ENCODE data around the gene CORO2A. TPM values are rescaled to one million over a fixed set of nuclear protein-coding genes. Genes with fewer than 3 reads are reported as not detected.
A peak's percentile ranks its signal among the peaks of the same experiment; 100 is the strongest.

Gene CORO2A
- total RNA-seq, 4 donors from 2014 or later: 0.42 to 2.7 (median 1.9) TPM

DNA sequence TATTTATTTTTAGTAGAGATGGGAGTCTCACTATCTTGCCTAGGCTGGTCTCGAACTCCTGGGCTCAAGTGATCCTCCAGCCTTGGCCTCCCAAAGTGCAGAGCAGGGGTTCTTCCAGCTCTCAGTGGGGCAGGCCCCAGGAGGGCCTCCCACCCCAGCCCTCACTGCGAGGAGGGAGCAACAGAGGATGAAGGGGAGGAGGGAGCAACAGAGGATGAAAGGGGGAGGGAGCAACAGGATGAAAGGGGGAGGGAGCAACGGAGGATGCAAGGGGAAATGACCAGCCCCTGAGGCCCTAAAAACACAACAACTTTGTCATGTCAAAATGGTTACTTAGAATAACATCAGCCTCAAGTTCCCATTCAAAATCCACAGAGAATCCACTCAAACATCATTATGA is 83.4 kb downstream of the CORO2A start:
- H3K9me3 ChIP-seq: peaks cover 0 to 8% (median 3%) of the 10 kb centered on the region in 4 donors
- H3K27me3 ChIP-seq: no peaks in the 10 kb centered on the region
- WGBS: 54% methylated on average over 3 of the region's 3 CpGs
- peaks cover 0 to 10% (median 0%) of the 10 kb centered on the region in 4 donors for H3K36me3 ChIP-seq
- H3K4me3 ChIP-seq: no peak overlapping the region
- no peak for TF ChIP-seq EP300 (IDR thresholded peaks at IDR 0.05)
- no peak for TF ChIP-seq POLR2AphosphoS5 (IDR thresholded peaks at IDR 0.05)
- TF ChIP-seq, protein P1, sequence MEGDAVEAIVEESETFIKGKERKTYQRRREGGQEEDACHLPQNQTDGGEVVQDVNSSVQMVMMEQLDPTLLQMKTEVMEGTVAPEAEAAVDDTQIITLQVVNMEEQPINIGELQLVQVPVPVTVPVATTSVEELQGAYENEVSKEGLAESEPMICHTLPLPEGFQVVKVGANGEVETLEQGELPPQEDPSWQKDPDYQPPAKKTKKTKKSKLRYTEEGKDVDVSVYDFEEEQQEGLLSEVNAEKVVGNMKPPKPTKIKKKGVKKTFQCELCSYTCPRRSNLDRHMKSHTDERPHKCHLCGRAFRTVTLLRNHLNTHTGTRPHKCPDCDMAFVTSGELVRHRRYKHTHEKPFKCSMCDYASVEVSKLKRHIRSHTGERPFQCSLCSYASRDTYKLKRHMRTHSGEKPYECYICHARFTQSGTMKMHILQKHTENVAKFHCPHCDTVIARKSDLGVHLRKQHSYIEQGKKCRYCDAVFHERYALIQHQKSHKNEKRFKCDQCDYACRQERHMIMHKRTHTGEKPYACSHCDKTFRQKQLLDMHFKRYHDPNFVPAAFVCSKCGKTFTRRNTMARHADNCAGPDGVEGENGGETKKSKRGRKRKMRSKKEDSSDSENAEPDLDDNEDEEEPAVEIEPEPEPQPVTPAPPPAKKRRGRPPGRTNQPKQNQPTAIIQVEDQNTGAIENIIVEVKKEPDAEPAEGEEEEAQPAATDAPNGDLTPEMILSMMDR (IDR thresholded peaks at IDR 0.05): no peak
- no peak for TF ChIP-seq POLR2A (IDR thresholded peaks at IDR 0.05; ENCODE audit: low read depth)
- intact Hi-C loops (cut with DNase I): no loop called here
- DNase-seq (ENCODE audit: extremely low spot score): no peak
- H3K27ac ChIP-seq (replicated peaks in 1 of 4): no peak overlapping the region
- H3K4me1 ChIP-seq: no peaks in the 10 kb centered on the region

DNA sequence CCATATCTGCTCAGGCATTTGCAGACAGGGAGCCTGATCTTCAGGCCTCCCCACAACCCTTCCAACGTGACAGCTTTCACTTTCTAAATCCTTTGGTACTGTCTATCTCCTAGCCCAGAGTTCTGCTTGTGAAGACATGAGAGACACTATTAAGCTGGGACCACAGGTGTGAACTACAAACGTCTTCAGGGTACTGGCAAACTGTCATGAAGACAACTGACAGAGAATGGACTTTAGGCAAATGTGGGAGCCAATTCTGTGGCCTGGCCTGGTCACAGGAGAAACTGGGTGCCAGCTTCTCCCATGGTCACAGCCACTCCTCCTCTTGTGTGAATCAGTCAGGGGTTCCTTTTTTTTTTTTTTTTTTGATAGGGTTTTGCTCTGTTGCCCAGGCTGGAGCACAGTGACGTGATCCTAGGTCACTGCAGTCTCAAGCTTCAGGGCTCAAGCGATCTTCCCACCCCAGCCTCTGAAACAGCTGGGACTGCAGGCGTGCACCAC is 83.9 kb downstream of the CORO2A start:
- Histone ChIP-seq H3K9me3 (peaks cover 0 to 8% (median 3%) of the 10 kb centered on the region in 4 donors), H3K27me3 (no peaks in the 10 kb centered on the region), H3K36me3 (peaks cover 0 to 10% (median 0%) of the 10 kb centered on the region in 4 donors), H3K4me3 (no peak overlapping the region), H3K27ac (replicated peaks in 1 of 4) (no peak overlapping the region), H3K4me1 (no peaks in the 10 kb centered on the region)
- DNase-seq (ENCODE audit: extremely low spot score): no peak
- WGBS: 82% methylated on average over 5 of the region's 5 CpGs
- intact Hi-C loops (cut with DNase I): no loop called here
- TF ChIP-seq EP300 (IDR thresholded peaks at IDR 0.05) (no peak), POLR2AphosphoS5 (IDR thresholded peaks at IDR 0.05) (no peak), POLR2A (IDR thresholded peaks at IDR 0.05; ENCODE audit: low read depth) (no peak)
- TF ChIP-seq, protein P1 (IDR thresholded peaks at IDR 0.05): no peak

DNA sequence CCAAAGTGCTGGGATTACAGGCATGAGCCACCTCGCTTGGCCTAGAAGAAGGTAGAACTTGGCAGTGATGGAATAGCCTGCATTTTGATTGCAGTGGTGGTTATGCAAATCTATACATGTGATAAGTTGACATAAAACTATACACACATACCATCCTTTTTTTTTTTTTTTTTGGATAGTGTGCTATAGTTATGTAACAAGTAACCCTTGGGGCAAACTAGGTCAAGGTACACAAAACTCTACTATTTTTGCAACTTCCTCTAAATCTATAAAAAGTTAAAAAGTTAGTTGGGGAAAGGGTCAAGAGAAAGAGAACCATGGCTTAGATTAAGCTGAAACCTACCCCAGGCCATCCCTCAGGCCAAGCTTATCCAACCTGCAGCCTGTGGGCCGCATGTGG is 84.5 kb downstream of the CORO2A start:
- Histone ChIP-seq H3K4me3 (no peak overlapping the region), H3K9me3 (peaks cover 0 to 8% (median 3%) of the 10 kb centered on the region in 4 donors), H3K36me3 (peaks cover 0 to 10% (median 0%) of the 10 kb centered on the region in 4 donors), H3K27ac (replicated peaks in 1 of 4) (no peak overlapping the region), H3K4me1 (no peaks in the 10 kb centered on the region), H3K27me3 (no peaks in the 10 kb centered on the region)
- no peak for DNase-seq (ENCODE audit: extremely low spot score)
- 92% methylated on average over 2 of the region's 2 CpGs for WGBS
- intact Hi-C loops (cut with DNase I): no loop called here
- TF ChIP-seq POLR2AphosphoS5 (IDR thresholded peaks at IDR 0.05) (no peak), POLR2A (IDR thresholded peaks at IDR 0.05; ENCODE audit: low read depth) (no peak), EP300 (IDR thresholded peaks at IDR 0.05) (no peak)
- TF ChIP-seq, protein P1 (IDR thresholded peaks at IDR 0.05): no peak

DNA sequence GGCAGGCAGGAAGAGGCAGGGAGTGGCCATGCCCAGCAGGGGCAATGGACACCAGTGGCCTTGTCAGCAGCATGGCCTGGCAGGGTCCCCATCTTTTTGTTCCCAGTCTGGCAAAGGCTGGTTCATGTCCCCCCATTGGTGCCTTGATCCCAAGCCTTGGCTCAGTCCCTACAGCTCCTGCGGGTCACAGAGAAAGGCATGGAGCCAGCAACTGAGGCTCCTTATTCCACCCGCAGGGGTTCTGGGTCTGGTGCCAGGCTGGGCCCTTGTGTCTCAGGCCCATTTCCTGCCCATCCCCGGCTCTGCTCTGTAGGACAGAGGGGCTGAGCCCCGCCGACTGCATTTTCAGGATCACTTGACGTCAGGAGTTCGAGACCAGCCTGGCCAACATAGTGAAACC is 87.4 kb downstream of the CORO2A start:
- Histone ChIP-seq H3K4me3 (no peak overlapping the region), H3K27ac (replicated peaks in 1 of 4) (peak overlapping the region in 1 of 4 donors; percentile 9), H3K9me3 (peaks cover 0 to 8% (median 3%) of the 10 kb centered on the region in 4 donors), H3K4me1 (no peaks in the 10 kb centered on the region), H3K36me3 (peaks cover 0 to 10% (median 0%) of the 10 kb centered on the region in 4 donors), H3K27me3 (no peaks in the 10 kb centered on the region)
- TF ChIP-seq POLR2A (IDR thresholded peaks at IDR 0.05; ENCODE audit: low read depth) (no peak), POLR2AphosphoS5 (IDR thresholded peaks at IDR 0.05) (no peak), EP300 (IDR thresholded peaks at IDR 0.05) (no peak)
- TF ChIP-seq, protein P1 (IDR thresholded peaks at IDR 0.05): no peak
- no peak for DNase-seq (ENCODE audit: extremely low spot score)
- WGBS: 93% methylated on average over 7 of the region's 7 CpGs
- intact Hi-C loops (cut with DNase I): no loop called here

DNA sequence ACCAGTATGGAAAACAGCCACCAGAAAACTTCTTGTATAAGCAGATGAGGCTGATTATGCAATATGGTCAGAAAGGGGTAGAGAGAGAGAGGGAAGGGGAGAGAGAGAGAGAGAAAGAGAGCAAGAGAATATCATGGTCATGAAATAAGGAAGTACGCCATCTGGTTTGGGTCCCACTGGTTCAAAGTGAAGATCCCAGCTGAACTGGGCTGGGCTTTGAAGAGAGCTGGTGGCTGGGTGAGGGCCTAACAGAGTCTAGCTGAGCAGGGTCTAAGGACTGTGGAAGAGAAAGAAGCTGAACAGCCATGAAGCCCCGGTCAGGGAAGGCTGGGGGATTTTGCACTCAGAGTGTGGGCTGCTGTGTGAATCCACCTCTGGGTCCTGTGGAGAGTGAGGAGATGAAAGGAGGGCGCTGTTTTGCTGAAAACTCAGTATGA is 88.0 kb downstream of the CORO2A start:
- intact Hi-C loops (cut with DNase I): no loop called here
- 85% methylated on average over 3 of the region's 3 CpGs for WGBS
- TF ChIP-seq EP300 (IDR thresholded peaks at IDR 0.05) (no peak), POLR2AphosphoS5 (IDR thresholded peaks at IDR 0.05) (no peak), POLR2A (IDR thresholded peaks at IDR 0.05; ENCODE audit: low read depth) (no peak)
- TF ChIP-seq, protein P1 (IDR thresholded peaks at IDR 0.05): no peak
- H3K4me1 ChIP-seq: no peaks in the 10 kb centered on the region
- DNase-seq (ENCODE audit: extremely low spot score): no peak
- H3K4me3 ChIP-seq: no peak overlapping the region
- no peaks in the 10 kb centered on the region for H3K27me3 ChIP-seq
- H3K9me3 ChIP-seq: peaks cover 0 to 8% (median 3%) of the 10 kb centered on the region in 4 donors
- H3K27ac ChIP-seq (replicated peaks in 1 of 4): peak overlapping the region in 1 of 4 donors; percentile 9
- H3K36me3 ChIP-seq: peaks cover 0 to 11% (median 3%) of the 10 kb centered on the region in 4 donors

Data from esophagus muscularis mucosa (tissue), 4 donors.